Tibial nerve (tissue), 4 donors: ENCODE data around the gene RPP21.

Experiments used
- EP300 ChIP-seq, 2 donors: sonication (generic); formaldehyde crosslinking; IDR thresholded peaks; one replicate each; pipeline ENCODE4 v1.6.1; 2017; ENCODE audit warnings: antibody characterized with exemption in 2 of 2, mild to moderate bottlenecking in 1 of 2
- POLR2A ChIP-seq, 2 donors: fragments of 450-650 bp; IDR thresholded peaks; one replicate each; pipeline ENCODE4 v1.6.1; 2017; ENCODE audit warnings: antibody characterized with exemption in 2 of 2, mild to moderate bottlenecking in 2 of 2, moderate library complexity in 2 of 2
- TF ChIP-seq, protein P1 (sequence below), 5 experiments: fragments of 200-600 bp in 3 of 5; fragments of 450-650 bp in 2 of 5; sonication (generic) in 3 of 5; IDR thresholded peaks; one replicate each; pipeline ENCODE4 v1.5.1; 2016 to 2019; ENCODE audit warnings: antibody characterized with exemption in 5 of 5, mild to moderate bottlenecking in 3 of 5, moderate library complexity in 2 of 5

- TF ChIP-seq EP300 (IDR thresholded peaks at IDR 0.05) (no peak), POLR2A (IDR thresholded peaks at IDR 0.05) (no peak)
- TF ChIP-seq, protein P1, sequence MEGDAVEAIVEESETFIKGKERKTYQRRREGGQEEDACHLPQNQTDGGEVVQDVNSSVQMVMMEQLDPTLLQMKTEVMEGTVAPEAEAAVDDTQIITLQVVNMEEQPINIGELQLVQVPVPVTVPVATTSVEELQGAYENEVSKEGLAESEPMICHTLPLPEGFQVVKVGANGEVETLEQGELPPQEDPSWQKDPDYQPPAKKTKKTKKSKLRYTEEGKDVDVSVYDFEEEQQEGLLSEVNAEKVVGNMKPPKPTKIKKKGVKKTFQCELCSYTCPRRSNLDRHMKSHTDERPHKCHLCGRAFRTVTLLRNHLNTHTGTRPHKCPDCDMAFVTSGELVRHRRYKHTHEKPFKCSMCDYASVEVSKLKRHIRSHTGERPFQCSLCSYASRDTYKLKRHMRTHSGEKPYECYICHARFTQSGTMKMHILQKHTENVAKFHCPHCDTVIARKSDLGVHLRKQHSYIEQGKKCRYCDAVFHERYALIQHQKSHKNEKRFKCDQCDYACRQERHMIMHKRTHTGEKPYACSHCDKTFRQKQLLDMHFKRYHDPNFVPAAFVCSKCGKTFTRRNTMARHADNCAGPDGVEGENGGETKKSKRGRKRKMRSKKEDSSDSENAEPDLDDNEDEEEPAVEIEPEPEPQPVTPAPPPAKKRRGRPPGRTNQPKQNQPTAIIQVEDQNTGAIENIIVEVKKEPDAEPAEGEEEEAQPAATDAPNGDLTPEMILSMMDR (IDR thresholded peaks at IDR 0.05), result no peak
Observed at GRCh38 chr6:30391240-30391639, 46.3 kb downstream of the RPP21 start.
